ENCODE data around the gene PTAFR.

DNA sequence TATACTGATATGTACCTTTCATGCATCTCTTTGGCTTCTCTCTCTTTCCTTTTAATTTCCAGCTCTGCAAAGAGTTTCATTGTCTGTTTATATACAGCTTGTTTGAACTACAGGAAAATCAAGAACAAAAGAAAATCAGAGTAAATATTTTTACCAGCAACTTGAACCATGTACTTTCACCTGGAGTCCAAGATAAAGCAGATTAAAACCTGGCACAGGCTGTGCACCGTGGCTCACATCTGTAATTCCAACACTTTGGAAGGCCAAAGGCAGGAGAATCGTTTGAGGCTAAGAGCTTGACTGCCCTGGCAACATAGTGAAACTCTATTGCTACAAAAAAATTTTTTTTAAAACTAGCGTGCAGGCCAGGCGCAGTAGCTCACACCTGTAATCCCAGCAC, 28.8 kb upstream of the PTAFR start:
- TF ChIP-seq NANOG (IDR thresholded peaks at IDR 0.05; ENCODE audit: insufficient read depth, low read depth, low read length, poor library complexity, severe bottlenecking) (no peak), JUND (IDR thresholded peaks at IDR 0.05; ENCODE audit: low read length) (no peak), EP300 (IDR thresholded peaks at IDR 0.05; ENCODE audit: borderline replicate concordance in 1 of 2, low read depth in 2 of 2, low read length in 2 of 2) (no peak), JUN (IDR thresholded peaks at IDR 0.05; ENCODE audit: low read depth, low read length) (no peak), POLR2AphosphoS5 (IDR thresholded peaks at IDR 0.05; ENCODE audit: low read depth, low read length) (no peak), NRF1 (IDR thresholded peaks at IDR 0.05; ENCODE audit: low read depth, low read length) (no peak)
- TF ChIP-seq, protein P1, sequence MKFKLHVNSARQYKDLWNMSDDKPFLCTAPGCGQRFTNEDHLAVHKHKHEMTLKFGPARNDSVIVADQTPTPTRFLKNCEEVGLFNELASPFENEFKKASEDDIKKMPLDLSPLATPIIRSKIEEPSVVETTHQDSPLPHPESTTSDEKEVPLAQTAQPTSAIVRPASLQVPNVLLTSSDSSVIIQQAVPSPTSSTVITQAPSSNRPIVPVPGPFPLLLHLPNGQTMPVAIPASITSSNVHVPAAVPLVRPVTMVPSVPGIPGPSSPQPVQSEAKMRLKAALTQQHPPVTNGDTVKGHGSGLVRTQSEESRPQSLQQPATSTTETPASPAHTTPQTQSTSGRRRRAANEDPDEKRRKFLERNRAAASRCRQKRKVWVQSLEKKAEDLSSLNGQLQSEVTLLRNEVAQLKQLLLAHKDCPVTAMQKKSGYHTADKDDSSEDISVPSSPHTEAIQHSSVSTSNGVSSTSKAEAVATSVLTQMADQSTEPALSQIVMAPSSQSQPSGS (IDR thresholded peaks at IDR 0.05; ENCODE audit: low read length), result no peak
- TF ChIP-seq, protein P2, sequence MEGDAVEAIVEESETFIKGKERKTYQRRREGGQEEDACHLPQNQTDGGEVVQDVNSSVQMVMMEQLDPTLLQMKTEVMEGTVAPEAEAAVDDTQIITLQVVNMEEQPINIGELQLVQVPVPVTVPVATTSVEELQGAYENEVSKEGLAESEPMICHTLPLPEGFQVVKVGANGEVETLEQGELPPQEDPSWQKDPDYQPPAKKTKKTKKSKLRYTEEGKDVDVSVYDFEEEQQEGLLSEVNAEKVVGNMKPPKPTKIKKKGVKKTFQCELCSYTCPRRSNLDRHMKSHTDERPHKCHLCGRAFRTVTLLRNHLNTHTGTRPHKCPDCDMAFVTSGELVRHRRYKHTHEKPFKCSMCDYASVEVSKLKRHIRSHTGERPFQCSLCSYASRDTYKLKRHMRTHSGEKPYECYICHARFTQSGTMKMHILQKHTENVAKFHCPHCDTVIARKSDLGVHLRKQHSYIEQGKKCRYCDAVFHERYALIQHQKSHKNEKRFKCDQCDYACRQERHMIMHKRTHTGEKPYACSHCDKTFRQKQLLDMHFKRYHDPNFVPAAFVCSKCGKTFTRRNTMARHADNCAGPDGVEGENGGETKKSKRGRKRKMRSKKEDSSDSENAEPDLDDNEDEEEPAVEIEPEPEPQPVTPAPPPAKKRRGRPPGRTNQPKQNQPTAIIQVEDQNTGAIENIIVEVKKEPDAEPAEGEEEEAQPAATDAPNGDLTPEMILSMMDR (IDR thresholded peaks at IDR 0.05; ENCODE audit: control extremely low read depth in 1 of 3, insufficient read depth in 1 of 3, low read depth in 1 of 3, low read length in 3 of 3), result no peak
